Brain pericyte (primary cell): ENCODE data around the gene XXYLT1.

ENCODE experiments used
- DNase-seq: peaks from one replicate; pipeline ENCODE4 v3.0.0-alpha.2; 2012; ENCODE audit warnings: low read depth, low spot score

Gene XXYLT1

DNA sequence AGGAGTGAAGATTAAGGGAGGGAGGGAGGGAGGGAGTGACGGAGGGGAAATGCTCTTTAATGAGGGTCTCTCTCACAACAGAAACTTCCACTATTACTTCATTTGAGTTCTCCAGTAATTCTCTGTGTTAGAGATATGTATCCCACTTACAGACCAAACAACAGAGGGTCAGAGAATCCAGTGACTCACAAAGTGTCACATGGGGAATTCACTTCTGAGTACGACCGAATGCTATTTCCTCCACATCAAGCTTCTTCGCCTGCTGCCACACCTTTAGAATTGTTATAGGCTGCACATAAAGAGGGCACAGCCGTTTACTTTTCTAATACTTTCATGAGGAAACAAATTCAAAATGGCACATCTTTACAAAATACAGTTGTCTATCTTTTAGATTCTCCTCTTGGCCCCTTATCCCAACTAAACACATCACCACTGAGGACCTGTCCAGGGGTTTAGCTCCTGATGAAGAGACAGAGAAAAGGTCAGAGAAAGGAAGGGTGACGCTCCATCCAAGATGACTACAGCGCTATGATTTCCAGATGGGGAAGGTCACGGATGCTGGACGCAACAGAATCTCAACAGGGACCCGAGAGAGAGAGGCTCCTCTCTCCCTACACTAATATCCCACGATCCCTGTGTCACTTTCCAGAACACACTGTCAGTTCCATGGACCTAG is 119.0 kb downstream of the XXYLT1 start:
- DNase-seq, result no peak

GRCh38 chr3:195151402-195151801 is 119.6 kb downstream of the XXYLT1 start:
- no peak for DNase-seq

GRCh38 chr3:195150181-195151118 is 120.5 kb downstream of the XXYLT1 start:
- peak; percentile 53 for DNase-seq

DNA sequence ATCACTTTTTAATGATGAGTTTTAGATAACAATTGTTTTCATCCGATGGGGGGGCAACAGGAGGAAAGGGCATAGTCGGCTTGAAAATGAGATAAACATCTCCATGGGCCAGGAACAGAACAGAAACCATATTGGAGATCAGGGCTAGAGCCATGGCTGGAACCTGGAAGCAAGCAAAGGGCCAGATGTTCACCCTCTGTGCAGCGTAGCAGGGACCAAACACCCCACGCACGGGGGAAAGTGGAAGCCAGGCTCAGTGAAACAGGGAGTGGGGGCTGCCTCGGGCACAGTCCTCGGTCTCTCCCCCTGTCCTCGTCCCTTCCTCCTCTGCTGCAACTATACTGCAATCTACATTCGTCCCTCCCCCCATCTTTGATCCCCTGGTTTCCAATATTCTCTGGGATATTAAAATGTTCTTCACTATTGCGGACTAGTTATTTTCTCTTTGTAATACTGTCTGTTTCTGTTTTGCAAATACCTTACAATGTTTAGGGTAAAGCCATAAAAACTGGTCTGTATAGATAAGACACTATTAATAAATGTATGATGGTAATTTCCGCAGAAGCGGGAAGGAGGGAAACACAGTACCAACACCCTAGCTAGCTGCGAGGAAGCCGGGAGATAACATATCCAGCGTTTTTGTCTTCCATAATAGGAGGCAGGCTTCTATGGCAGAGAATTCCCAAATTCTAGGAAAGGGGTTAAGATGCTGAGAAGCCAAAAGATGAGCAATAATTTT is 121.5 kb downstream of the XXYLT1 start:
- DNase-seq, result no peak

DNA sequence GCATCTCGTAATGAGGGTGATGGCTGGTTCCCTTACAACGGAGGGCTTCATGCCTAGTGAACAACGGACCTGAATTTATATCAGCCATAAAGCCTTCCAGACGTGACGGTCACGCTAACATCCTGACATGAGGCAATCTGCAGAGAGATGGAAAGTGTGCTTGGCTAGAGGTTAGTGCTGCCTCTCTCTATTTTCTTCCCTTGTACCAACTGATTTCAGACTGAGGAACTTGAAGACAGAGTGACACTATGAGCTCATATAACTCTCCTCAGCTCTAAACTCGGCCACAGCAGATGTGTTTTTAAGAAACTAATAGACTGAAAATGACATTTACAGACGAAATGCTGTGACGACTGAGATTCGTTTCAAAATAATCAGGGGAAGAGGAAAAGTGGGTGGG is 122.4 kb downstream of the XXYLT1 start:
- no peak for DNase-seq

DNA sequence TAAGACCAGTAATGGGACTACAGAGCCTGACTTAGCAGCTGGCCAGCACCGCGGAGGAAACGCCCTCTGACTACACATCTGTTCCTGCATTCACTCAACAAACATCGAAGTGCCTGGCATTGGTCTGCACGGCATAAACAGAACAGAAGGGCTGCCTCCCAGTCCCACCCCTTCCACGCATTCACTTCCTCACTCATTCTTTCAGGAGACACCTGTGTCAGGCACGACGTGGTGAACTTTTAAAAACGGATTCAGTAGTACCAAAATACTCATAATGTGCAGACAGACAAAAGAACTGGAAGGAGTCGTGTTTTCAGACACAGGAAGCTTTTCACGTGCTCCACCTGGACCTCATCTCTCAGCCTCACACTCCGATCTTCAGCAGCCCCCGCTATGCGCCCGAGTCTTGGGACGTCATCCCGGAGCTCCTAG is 123.3 kb downstream of the XXYLT1 start:
- no peak for DNase-seq

DNA sequence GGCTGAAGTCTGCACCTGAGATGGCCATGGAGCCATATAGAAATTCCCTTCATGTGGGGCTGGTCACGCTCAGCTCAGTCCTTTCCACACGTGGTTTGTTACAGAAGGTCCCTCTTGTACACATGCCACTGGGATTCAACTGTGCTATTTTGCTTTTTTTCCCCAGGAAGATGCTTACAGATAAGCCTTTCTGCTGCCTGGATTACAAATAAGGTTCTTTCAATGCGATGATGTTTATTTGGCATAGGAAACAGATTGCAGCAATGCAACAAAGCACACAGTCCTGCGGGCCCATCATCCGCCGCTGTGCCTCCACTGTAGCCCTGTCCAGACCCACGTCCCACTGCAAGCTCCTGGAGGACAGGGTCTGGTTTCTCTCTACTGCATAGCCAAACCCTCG is 124.8 kb downstream of the XXYLT1 start:
- no peak for DNase-seq

GRCh38 chr3:195145579-195145978 is 125.4 kb downstream of the XXYLT1 start:
- no peak for DNase-seq

GRCh38 chr3:195143221-195143620 is 127.7 kb downstream of the XXYLT1 start:
- DNase-seq, result no peak

DNA sequence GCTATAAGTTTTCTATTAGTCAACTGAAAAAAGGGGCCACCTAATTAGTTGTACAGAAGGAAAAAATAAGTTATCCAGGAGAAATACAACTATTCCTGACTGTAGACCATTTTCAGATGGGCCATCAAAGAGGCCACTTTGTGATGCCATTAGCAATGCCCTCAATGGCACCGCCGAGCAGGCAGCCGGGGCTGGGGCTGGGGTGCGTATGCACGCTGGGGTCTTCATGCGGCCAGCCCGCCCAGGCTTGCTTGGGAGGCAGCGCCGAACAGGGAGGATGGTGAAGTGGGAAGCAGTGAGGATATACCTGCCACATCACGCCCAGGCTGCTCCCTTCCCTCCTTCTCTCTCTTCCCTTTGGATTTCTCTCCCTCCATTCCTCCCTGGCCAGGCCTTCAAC is 128.4 kb downstream of the XXYLT1 start:
- no peak for DNase-seq

- no peak for DNase-seq
These were observed 129.9 kb downstream of the XXYLT1 start for GRCh38 chr3:195140816-195141793.

DNA sequence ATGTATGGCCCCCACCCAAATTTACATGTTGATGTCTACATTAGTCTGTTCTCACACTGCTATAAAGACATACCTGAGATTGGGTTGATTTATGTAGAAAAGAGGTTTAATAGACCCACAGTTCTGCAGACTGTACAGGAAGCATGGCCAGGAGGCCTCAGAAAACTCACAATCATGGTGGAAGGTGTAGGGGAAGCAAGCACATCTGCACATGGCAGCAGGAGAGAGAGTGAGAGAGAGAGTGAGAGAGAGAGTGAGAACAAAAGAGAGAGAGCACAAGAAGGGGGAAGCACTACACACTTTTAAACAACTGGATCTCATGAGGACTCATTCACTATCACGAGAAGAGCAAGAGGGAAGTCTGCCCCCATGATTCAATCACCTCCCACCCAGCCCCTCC is 130.5 kb downstream of the XXYLT1 start:
- DNase-seq, result no peak

DNA sequence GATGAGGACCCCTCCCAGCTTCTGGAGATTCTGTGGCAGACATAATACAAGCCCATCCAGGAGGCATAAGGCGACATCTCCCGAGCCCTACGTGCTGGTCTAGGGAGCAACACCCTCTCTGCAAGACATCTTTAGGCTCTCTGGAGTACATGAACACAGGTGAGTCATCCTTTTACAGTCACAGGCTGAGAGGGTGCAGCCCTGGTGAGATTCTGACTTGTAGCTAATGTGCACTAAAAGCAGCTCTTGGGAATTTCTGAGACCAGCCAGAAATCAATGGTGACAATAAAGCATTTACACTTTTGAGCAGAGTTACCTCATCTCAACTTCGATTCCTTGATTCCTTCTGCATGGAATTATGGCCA is 131.1 kb downstream of the XXYLT1 start:
- DNase-seq, result no peak

DNA sequence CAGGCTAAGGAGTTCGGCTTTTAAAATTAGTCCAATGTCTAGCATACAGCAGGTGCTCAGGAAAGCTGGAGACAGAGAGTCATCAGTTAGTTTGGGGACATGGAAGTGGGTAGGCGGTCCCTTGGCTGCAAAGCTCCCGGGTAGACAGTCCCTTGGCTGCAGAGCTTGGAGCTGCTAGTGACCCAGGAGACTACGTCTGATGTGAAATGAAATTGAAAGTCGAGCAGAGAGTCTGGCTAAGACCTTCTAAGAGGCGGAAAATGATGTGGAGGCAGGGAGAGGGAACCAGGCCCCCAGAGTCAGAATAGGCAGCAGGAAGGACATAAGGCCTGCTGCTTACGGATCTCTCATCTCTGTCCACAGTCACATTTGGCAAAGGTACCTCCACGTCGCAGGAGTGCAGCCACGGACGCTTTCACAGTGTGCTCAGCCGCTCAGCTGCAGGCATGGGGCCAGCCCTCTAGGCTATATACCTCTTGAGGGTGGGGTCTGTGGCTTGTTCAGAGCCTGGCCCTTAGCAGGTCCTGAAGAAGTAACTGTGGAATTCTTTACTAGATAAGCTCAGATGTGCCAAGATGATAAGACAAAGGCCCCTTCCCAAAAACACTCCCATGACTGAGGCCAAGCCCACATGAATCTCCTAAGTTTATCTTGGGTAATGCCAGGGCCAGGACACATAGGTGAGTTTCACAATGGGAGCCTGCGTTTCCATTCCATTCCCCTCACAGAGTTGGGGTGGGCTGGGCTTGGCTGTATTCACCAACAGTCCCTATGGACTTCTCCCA is 131.7 kb downstream of the XXYLT1 start:
- no peak for DNase-seq

- no peak for DNase-seq
These were observed 133.0 kb downstream of the XXYLT1 start for GRCh38 chr3:195137638-195138588.

DNA sequence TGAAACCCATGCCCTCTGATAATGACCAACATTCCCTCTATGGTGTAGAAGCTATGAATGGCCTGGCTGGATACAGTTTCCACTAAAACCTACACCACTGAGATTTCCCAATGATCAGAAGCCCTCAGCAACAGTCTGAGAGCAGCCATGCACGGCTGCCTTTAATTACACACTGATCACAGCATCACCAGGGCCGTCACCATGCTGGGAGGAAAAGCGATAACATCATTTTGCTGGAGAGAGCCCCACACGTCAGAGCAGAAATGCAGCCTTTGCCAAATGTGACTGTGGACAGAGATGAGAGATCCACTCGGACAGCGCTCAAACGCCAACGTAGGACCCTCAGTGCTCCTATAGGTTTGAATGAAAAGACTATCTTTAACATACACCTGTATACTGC is 135.0 kb downstream of the XXYLT1 start:
- no peak for DNase-seq

- DNase-seq, result no peak
These were observed 136.5 kb downstream of the XXYLT1 start for GRCh38 chr3:195134431-195134830.

DNA sequence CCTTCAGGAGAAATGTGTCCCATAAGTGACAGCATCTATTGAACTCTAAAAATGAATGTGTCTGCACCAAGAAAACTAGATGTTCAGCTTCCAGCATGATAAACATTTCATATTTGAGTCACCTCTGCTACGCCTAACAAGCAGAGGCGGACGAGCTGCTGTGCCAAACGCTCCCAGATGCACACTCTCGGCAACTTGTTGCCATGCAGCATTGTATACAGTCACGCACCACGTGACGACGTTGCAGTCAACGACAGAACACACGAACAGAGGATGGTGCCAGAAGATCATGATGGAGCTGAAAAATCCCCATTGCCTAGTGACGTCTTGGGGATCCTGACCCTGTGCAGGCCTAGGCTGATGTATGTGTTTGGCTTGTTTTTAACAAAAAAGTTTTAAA is 137.5 kb downstream of the XXYLT1 start:
- no peak for DNase-seq

DNA sequence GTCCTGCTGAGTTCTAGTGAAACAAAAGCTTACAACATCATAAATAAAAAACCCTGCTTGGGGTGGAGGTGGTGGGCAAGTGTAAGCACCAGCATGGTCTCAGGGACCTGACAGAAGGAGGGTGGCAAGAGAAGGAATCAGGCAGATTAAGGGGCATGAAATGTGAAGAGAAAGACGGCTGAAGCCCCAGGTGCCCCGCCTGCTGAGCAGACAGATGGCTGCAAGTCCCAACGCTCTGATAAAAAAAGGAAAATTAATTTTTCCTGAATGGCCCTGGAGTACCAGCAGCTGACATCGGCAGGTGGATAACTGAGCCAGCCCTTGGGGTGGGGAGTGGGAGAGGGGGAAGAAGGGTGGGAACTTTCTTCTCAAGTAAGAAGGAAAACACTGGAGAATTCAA is 137.9 kb downstream of the XXYLT1 start:
- DNase-seq, result no peak
